ENCODE measurements around the gene SIRT7.
"Not testable (repeated sequence)": the region's sequence is repeated elsewhere in the genome, so short reads cannot be mapped to it uniquely, and the experiment has no call there.

The SIRT7 gene

GRCh38 chr17:81955058-81955681 is 37.2 kb upstream of the SIRT7 start:
- FAIRE-seq (no peak), DNase-seq (ENCODE audit: low spot score) (no peak)

GRCh38 chr17:81954131-81955057 is 36.4 kb upstream of the SIRT7 start:
- DNase-seq (ENCODE audit: low spot score) (no peak), FAIRE-seq (no peak)

- not testable (repeated sequence) for FAIRE-seq; DNase-seq (ENCODE audit: low spot score)
Observed at GRCh38 chr17:81953443-81953842, 35.5 kb upstream of the SIRT7 start.

GRCh38 chr17:81952792-81953228 is 34.8 kb upstream of the SIRT7 start:
- no peak for FAIRE-seq
- DNase-seq (ENCODE audit: low spot score) = no peak

- DNase-seq (ENCODE audit: low spot score) (no peak), FAIRE-seq (no peak)
Observed at GRCh38 chr17:81951785-81952684, 34.1 kb upstream of the SIRT7 start.

- FAIRE-seq = no peak
- no peak for DNase-seq (ENCODE audit: low spot score)
Observed at GRCh38 chr17:81950501-81950900, 32.5 kb upstream of the SIRT7 start.

- FAIRE-seq (no peak), DNase-seq (ENCODE audit: low spot score) (no peak)
Observed at GRCh38 chr17:81948635-81949378, 30.8 kb upstream of the SIRT7 start.

- DNase-seq (ENCODE audit: low spot score) (no peak), FAIRE-seq (no peak)
Observed at GRCh38 chr17:81947189-81947588, 29.2 kb upstream of the SIRT7 start, which contains the start of gene MYADML2. TSS of gene MYADML2 (minus strand) at chr17:81947233. CDS start at chr17:81941741, 5,492 bp downstream.

- DNase-seq (ENCODE audit: low spot score) = no peak
- FAIRE-seq = no peak
Observed at GRCh38 chr17:81944858-81945257, 26.9 kb upstream of the SIRT7 start.

- FAIRE-seq (no peak), DNase-seq (ENCODE audit: low spot score) (no peak)
Observed at GRCh38 chr17:81942167-81942553, 24.2 kb upstream of the SIRT7 start.

GRCh38 chr17:81941484-81942166 is 23.6 kb upstream of the SIRT7 start:
- DNase-seq (ENCODE audit: low spot score) (no peak), FAIRE-seq (no peak)

GRCh38 chr17:81940538-81941483 is 22.8 kb upstream of the SIRT7 start:
- no peak for FAIRE-seq
- no peak for DNase-seq (ENCODE audit: low spot score)

- DNase-seq (ENCODE audit: low spot score) (no peak), FAIRE-seq (no peak)
Observed at GRCh38 chr17:81939881-81940385, 22.0 kb upstream of the SIRT7 start.

GRCh38 chr17:81939218-81939617 is 21.2 kb upstream of the SIRT7 start:
- no peak for FAIRE-seq
- DNase-seq (ENCODE audit: low spot score) = no peak

- no peak for FAIRE-seq
- DNase-seq (ENCODE audit: low spot score) = no peak
Observed at GRCh38 chr17:81935709-81936084, 17.7 kb upstream of the SIRT7 start.

- DNase-seq (ENCODE audit: low spot score) = no peak
- FAIRE-seq = no peak
Observed at GRCh38 chr17:81934850-81935708, 17.1 kb upstream of the SIRT7 start.

GRCh38 chr17:81934098-81934757 is 16.3 kb upstream of the SIRT7 start:
- FAIRE-seq (no peak), DNase-seq (ENCODE audit: low spot score) (no peak)

Measured in RCC 7860 (cell line).